Karpas-422 (cell line): ENCODE results near the gene TP53INP2. TPM values are rescaled to one million over a fixed set of nuclear protein-coding genes. Genes with fewer than 3 reads are reported as not detected.

Source experiments
- DNase-seq: peaks from one replicate; pipeline ENCODE4 v3.0.0-alpha.2; 2015
- H2AFZ ChIP-seq: fragments of 200-600 bp; sonication (generic); 2 replicates; pipeline ENCODE4 v1.6.1; 2014; ENCODE audit warnings: antibody characterized with exemption, low read length, mixed read lengths
- H3K27ac ChIP-seq: fragments of 200-600 bp; sonication (generic); 2 replicates; pipeline ENCODE4 v1.5.1; 2014; ENCODE audit warnings: mild to moderate bottlenecking, low read length, moderate library complexity
- H3K27me3 ChIP-seq: fragments of 200-600 bp; sonication (generic); 2 replicates; pipeline ENCODE4 v1.6.1; 2014; ENCODE audit warnings: low read length, mixed read lengths
- H3K36me3 ChIP-seq: fragments of 200-600 bp; sonication (generic); 2 replicates; pipeline ENCODE4 v1.6.1; 2014; ENCODE audit warnings: low read length, mixed read lengths; ENCODE audit not compliant: insufficient read depth
- H3K4me1 ChIP-seq: fragments of 200-600 bp; sonication (generic); 2 replicates; pipeline ENCODE4 v1.6.1; 2014; ENCODE audit warnings: mild to moderate bottlenecking, low read length, mixed read lengths
- H3K4me2 ChIP-seq: fragments of 200-600 bp; sonication (generic); 2 replicates; pipeline ENCODE4 v1.6.1; 2014; ENCODE audit warnings: low read length, low read depth, mild to moderate bottlenecking; ENCODE audit not compliant: poor library complexity, severe bottlenecking
- H3K4me3 ChIP-seq: fragments of 200-600 bp; sonication (generic); 2 replicates; pipeline ENCODE4 v1.5.1; 2014; ENCODE audit warnings: mild to moderate bottlenecking, antibody characterized with exemption, low read length, mixed read lengths
- H3K79me2 ChIP-seq: fragments of 200-600 bp; sonication (generic); 2 replicates; pipeline ENCODE4 v1.6.1; 2014; ENCODE audit warnings: mild to moderate bottlenecking, low read length, mixed read lengths
- H3K9ac ChIP-seq: fragments of 200-600 bp; sonication (generic); 2 replicates; pipeline ENCODE4 v1.6.0; 2014; ENCODE audit warnings: low read length
- H3K9me2 ChIP-seq: fragments of 200-600 bp; sonication (generic), shearing (Covaris generic); replicated peaks from 2 replicates; pipeline ENCODE4 v1.6.0; 2014; ENCODE audit warnings: mild to moderate bottlenecking, low read length, moderate library complexity; ENCODE audit not compliant: insufficient read depth
- H3K9me3 ChIP-seq: fragments of 300-700, 200-600 bp; sonication (generic); 2 replicates; pipeline ENCODE4 v1.6.1; 2014; ENCODE audit warnings: low read length, mixed read lengths
- H4K20me1 ChIP-seq: fragments of 200-600 bp; sonication (generic); 2 replicates; pipeline ENCODE4 v1.6.1; 2014; ENCODE audit warnings: mild to moderate bottlenecking, antibody characterized with exemption, low read length, low read depth; ENCODE audit not compliant: insufficient read depth
- total RNA-seq: library from RNA; depleted of rRNA; stranded (reverse); fragments of >200 nt; shearing (Covaris generic); gene quantifications from 2 replicates; pipeline ENCODE4 v1.2.3, GENCODE V29; 2014; ENCODE audit warnings: low replicate concordance

Gene TP53INP2
- total RNA-seq, 1 experiment from 2014 or later = 8.1 TPM

DNA sequence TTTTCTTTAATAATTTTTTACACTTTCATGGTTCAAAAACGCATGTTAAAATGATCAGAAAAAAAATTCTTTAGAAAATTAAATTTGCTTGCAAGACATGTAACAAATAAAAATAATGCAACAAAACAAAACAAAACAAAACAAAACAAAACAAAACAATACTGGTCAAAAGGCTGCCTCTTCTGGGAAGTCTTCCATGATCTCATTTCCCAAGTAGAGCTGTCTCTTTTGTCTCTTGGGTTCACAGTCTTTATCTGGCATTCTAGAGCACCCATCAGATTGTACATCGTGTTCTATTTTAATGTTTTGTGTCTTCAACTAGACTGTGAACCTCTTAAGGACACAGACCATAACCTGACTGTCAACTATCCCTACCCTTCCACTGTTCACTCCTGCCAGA is 25.3 kb downstream of the TP53INP2 start:
- Histone ChIP-seq H3K9me2 (no peaks in the 10 kb centered on the region), H3K36me3 (peaks cover 8% of the 10 kb centered on the region; the same call in 1 of the 2 replicates), H3K4me2 (no peak overlapping the region), H3K9ac (no peak overlapping the region), H4K20me1 (no peaks in the 10 kb centered on the region), H3K27ac (no peak overlapping the region), H2AFZ (no peak overlapping the region), H3K4me3 (no peak overlapping the region), H3K9me3 (no peaks in the 10 kb centered on the region), H3K4me1 (peaks cover 23% of the 10 kb centered on the region), H3K79me2 (no peaks in the 10 kb centered on the region), H3K27me3 (no peaks in the 10 kb centered on the region)
- DNase-seq = no peak

DNA sequence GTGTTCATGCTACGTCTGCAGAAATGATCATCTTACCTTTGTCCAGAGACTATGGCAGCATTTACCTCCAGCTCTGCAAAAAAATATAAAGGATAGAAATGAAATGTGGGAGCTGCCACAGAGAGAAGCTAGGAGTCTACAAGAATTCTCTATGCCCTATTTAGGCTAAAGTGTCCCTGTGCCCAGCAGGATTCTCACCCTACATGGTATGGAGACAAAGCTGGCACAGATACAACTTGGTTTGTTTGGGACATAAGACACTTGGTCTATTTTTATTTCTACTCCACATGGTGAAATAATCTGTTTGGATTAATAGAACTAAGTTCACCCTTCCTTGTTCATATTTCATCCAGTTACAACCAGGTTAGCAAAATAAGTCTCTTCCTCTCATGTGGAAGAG is 28.4 kb downstream of the TP53INP2 start:
- H3K4me3 ChIP-seq = no peak overlapping the region
- no peaks in the 10 kb centered on the region for H3K79me2 ChIP-seq
- H2AFZ ChIP-seq = no peak overlapping the region
- peaks cover under 1% of the 10 kb centered on the region; the same call in 1 of the 2 replicates for H3K4me1 ChIP-seq
- no peak overlapping the region for H3K4me2 ChIP-seq
- H3K9me3 ChIP-seq = no peaks in the 10 kb centered on the region
- peaks cover 3% of the 10 kb centered on the region; the same call in 1 of the 2 replicates for H3K36me3 ChIP-seq
- H3K9me2 ChIP-seq = no peaks in the 10 kb centered on the region
- no peak overlapping the region for H3K27ac ChIP-seq
- DNase-seq = no peak
- H3K9ac ChIP-seq = no peak overlapping the region
- H3K27me3 ChIP-seq = no peaks in the 10 kb centered on the region
- no peaks in the 10 kb centered on the region for H4K20me1 ChIP-seq

DNA sequence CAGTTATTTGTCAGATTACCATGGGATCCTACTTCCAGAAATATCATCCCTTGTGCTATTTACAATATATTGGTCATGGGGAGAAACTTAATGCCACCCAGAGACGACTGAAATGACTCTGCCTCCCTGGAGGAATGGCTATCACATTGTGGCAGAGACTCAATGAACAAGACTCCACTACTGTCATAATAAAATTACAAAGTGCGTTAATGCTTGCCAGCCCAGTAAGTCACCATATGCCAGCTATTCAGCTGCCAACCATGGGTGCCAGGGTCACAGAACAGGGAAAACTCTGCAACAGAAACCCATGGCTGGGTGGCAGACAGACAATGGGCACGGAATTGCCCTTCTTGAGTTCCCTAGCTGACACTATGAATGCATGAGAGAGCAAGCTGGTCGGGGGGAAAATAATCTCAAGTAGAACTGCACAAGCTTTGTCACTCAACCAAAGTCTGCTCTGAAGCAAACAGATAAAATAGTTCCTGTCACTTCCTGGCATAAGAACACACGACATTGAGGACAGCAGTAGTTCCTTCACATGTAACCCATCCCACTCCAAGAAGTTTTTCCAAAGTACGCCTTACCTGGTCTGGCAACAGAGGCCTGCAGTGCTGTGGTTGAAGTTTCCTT is 32.1 kb downstream of the TP53INP2 start:
- H4K20me1 ChIP-seq = no peaks in the 10 kb centered on the region
- H3K36me3 ChIP-seq = peaks cover 3% of the 10 kb centered on the region; the same call in 1 of the 2 replicates
- no peaks in the 10 kb centered on the region for H3K79me2 ChIP-seq
- no peak overlapping the region for H3K4me2 ChIP-seq
- no peak for DNase-seq
- H3K27ac ChIP-seq = no peak overlapping the region
- no peak overlapping the region for H3K4me3 ChIP-seq
- H3K9me3 ChIP-seq = no peaks in the 10 kb centered on the region
- no peak overlapping the region for H2AFZ ChIP-seq
- no peak overlapping the region for H3K9ac ChIP-seq
- no peaks in the 10 kb centered on the region for H3K9me2 ChIP-seq
- H3K4me1 ChIP-seq = peaks cover 9% of the 10 kb centered on the region
- no peaks in the 10 kb centered on the region for H3K27me3 ChIP-seq

DNA sequence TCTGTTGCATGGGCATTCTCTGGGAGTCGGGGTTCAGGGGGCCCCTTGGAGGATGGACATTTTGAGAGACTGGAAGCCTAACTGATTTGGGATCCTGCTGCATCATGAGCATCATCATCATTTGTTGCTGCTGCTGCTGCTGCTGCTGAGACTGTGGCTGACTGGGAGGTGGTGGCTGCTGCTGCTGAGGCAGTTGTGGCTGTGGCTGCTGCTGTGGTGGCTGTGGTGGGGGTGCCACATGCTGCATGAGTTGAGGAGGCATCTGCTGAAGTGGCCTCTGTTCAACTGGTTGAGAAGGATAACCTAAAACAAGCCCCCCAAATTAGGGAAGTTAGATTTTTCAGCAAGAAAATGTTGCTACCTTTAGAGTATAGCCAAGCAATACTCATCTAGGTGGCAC is 38.9 kb downstream of the TP53INP2 start:
- H3K9ac ChIP-seq = no peak overlapping the region
- no peaks in the 10 kb centered on the region for H3K27me3 ChIP-seq
- H2AFZ ChIP-seq = no peak overlapping the region
- no peaks in the 10 kb centered on the region for H3K9me2 ChIP-seq
- no peak overlapping the region for H3K4me2 ChIP-seq
- peaks cover 43% of the 10 kb centered on the region for H3K36me3 ChIP-seq
- DNase-seq = no peak
- H4K20me1 ChIP-seq = no peaks in the 10 kb centered on the region
- no peaks in the 10 kb centered on the region for H3K9me3 ChIP-seq
- no peak overlapping the region for H3K4me3 ChIP-seq
- no peak overlapping the region for H3K27ac ChIP-seq
- H3K79me2 ChIP-seq = no peaks in the 10 kb centered on the region
- peaks cover 4% of the 10 kb centered on the region for H3K4me1 ChIP-seq

DNA sequence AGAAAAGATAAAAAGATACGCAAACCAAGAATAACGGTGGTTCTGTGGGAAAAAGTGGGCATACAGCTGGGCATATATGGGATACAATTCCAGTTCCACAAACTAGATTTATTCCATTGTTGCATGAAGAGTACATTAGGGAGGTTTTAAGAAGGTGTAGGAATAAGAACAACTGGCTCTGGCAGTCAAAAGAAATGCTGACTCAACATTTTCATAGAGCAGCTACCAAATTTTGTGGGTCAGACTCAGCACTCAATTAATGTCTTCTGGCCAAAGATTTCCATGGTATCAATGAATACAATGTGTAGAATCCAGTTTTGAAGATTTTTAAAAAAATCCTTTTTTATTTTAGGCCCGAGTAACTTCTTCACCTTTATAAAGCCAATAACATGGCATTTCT is 40.2 kb downstream of the TP53INP2 start:
- no peaks in the 10 kb centered on the region for H3K9me3 ChIP-seq
- no peaks in the 10 kb centered on the region for H3K27me3 ChIP-seq
- no peaks in the 10 kb centered on the region for H3K79me2 ChIP-seq
- no peaks in the 10 kb centered on the region for H3K9me2 ChIP-seq
- no peak overlapping the region for H3K27ac ChIP-seq
- no peak for DNase-seq
- H3K36me3 ChIP-seq = peaks cover 43% of the 10 kb centered on the region
- H3K9ac ChIP-seq = no peak overlapping the region
- H3K4me1 ChIP-seq = no peaks in the 10 kb centered on the region
- H3K4me2 ChIP-seq = no peak overlapping the region
- H2AFZ ChIP-seq = no peak overlapping the region
- no peaks in the 10 kb centered on the region for H4K20me1 ChIP-seq
- no peak overlapping the region for H3K4me3 ChIP-seq

DNA sequence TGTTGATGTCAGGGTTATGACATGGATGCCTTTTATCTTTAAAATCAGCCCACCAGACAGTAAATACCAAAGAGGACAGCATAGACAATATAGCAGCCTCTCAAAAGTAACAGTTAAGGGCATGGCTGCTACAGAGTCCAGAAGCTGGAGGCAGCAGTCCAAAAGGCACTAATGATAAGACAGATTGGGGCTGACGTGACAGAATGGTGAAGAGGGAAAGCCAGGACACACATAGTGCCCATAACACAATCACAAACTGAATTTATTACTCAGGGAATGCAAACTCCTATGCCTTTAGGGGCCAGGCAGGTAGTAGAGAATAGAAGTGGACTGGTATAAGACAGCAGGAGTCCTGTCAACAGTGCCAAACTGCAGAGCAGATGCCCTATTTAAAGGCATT is 40.7 kb downstream of the TP53INP2 start:
- Histone ChIP-seq H3K9ac (no peak overlapping the region), H3K27ac (no peak overlapping the region), H3K36me3 (peaks cover 47% of the 10 kb centered on the region), H3K4me1 (no peaks in the 10 kb centered on the region), H3K4me3 (no peak overlapping the region), H3K79me2 (no peaks in the 10 kb centered on the region), H2AFZ (no peak overlapping the region), H3K27me3 (no peaks in the 10 kb centered on the region), H3K9me3 (no peaks in the 10 kb centered on the region), H4K20me1 (no peaks in the 10 kb centered on the region), H3K9me2 (no peaks in the 10 kb centered on the region), H3K4me2 (no peak overlapping the region)
- DNase-seq = no peak

DNA sequence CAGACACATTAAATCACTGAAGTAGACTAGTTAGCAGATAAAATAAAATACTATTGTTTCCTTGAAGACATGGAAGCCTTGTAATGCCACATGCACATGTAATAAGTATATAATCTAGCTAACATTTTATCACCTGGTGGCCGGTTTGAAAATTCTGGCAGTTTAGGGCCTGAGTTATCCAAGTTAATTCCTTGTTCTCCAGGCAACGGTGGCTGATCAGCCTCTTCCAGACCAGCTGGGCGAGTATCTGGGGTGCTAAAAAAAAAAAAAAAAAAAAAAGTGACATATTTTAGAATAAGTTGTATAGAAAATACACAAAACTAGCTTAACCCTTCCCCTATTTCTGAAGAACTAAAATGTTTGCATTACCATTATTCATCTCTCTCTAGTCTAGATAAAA is 42.5 kb downstream of the TP53INP2 start:
- Histone ChIP-seq H3K4me1 (no peaks in the 10 kb centered on the region), H4K20me1 (no peaks in the 10 kb centered on the region), H3K9me2 (no peaks in the 10 kb centered on the region), H3K4me3 (no peak overlapping the region), H3K79me2 (no peaks in the 10 kb centered on the region), H3K36me3 (peaks cover 50% of the 10 kb centered on the region), H3K9ac (no peak overlapping the region), H3K27me3 (no peaks in the 10 kb centered on the region), H3K27ac (no peak overlapping the region), H3K4me2 (no peak overlapping the region), H3K9me3 (no peaks in the 10 kb centered on the region), H2AFZ (no peak overlapping the region)
- no peak for DNase-seq

DNA sequence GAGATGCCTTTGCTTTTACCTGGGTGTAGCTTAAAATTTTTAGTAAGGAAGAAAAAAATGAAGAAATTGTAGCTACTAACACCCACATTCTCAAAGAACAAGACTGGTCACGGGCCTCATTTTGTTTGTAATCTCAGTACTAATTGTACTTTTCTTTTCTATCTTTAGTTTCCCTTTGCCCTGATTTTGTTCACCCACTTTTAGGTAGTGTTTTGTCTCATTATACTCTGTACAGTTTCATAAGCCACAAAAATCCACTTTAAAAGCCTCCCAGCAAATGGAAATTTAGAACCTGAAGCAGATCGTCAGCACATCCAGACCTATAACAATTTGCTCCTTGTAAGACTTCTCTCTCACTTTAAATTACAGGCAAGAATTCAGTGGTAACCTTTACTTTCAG is 43.3 kb downstream of the TP53INP2 start:
- H3K36me3 ChIP-seq = peaks cover 50% of the 10 kb centered on the region
- no peak overlapping the region for H3K4me3 ChIP-seq
- H3K9me3 ChIP-seq = no peaks in the 10 kb centered on the region
- H3K79me2 ChIP-seq = no peaks in the 10 kb centered on the region
- DNase-seq = no peak
- no peaks in the 10 kb centered on the region for H3K9me2 ChIP-seq
- no peaks in the 10 kb centered on the region for H4K20me1 ChIP-seq
- H3K27me3 ChIP-seq = no peaks in the 10 kb centered on the region
- no peak overlapping the region for H3K9ac ChIP-seq
- no peak overlapping the region for H3K27ac ChIP-seq
- H3K4me1 ChIP-seq = no peaks in the 10 kb centered on the region
- H2AFZ ChIP-seq = no peak overlapping the region
- H3K4me2 ChIP-seq = no peak overlapping the region
